PFSK-1 (cell line): Measurements from ENCODE around the gene CYP8B1.

Source experiments
- FOXP2 ChIP-seq: optimal IDR thresholded peaks from 2 replicates; pipeline ENCODE3; 2011; ENCODE audit warnings: borderline replicate concordance, control low read depth, inconsistent platforms; ENCODE audit not compliant: insufficient read depth; ENCODE audit errors: extremely low read length, extremely low read depth
- POLR2AphosphoS5 ChIP-seq: IDR thresholded peaks from 2 replicates; pipeline ENCODE4 v1.6.1; 2012; ENCODE audit warnings: low read depth, mild to moderate bottlenecking, control low read depth, low read length, moderate library complexity
- REST ChIP-seq, 2 experiments: IDR thresholded peaks; 2 replicates each; pipeline versions ENCODE4 v1.6.1 to v1.8.0; 2011 to 2012; ENCODE audit warnings: low read depth in 2 of 2, low read length in 2 of 2, control low read depth in 1 of 2, inconsistent platforms in 1 of 2, mild to moderate bottlenecking in 1 of 2, moderate library complexity in 1 of 2; ENCODE audit not compliant: insufficient read depth in 1 of 2
- SIN3A ChIP-seq: IDR thresholded peaks from 2 replicates; pipeline ENCODE4 v1.6.1; 2012; ENCODE audit warnings: mild to moderate bottlenecking, low read length, moderate library complexity, borderline replicate concordance; ENCODE audit not compliant: insufficient read depth
- TAF1 ChIP-seq: IDR thresholded peaks from 2 replicates; pipeline ENCODE4 v1.6.1; 2012; ENCODE audit warnings: low read length, control low read depth, borderline replicate concordance; ENCODE audit not compliant: insufficient read depth

The CYP8B1 gene

GRCh38 chr3:42865256-42865655 is 10.4 kb downstream of the CYP8B1 start:
- TF ChIP-seq REST (IDR thresholded peaks at IDR 0.05; ENCODE audit: insufficient read depth in 1 of 2, low read depth in 2 of 2, low read length in 2 of 2), result no peak
- no peak for TF ChIP-seq POLR2AphosphoS5
- no peak for TF ChIP-seq FOXP2
- TF ChIP-seq TAF1, result no peak
- no peak for TF ChIP-seq SIN3A

- TF ChIP-seq SIN3A (no peak), REST (IDR thresholded peaks at IDR 0.05; ENCODE audit: insufficient read depth in 1 of 2, low read depth in 2 of 2, low read length in 2 of 2) (no peak), FOXP2 (no peak)
Measured at GRCh38 chr3:42864321-42864950, 11.2 kb downstream of the CYP8B1 start.

GRCh38 chr3:42856544-42856943 is 19.1 kb downstream of the CYP8B1 start:
- TF ChIP-seq POLR2AphosphoS5, result no peak
- TF ChIP-seq REST (IDR thresholded peaks at IDR 0.05; ENCODE audit: insufficient read depth in 1 of 2, low read depth in 2 of 2, low read length in 2 of 2), result no peak
- no peak for TF ChIP-seq TAF1
- TF ChIP-seq SIN3A, result no peak
- TF ChIP-seq FOXP2, result no peak

GRCh38 chr3:42855547-42856380 is 19.9 kb downstream of the CYP8B1 start:
- TF ChIP-seq REST (IDR thresholded peaks at IDR 0.05; ENCODE audit: insufficient read depth in 1 of 2, low read depth in 2 of 2, low read length in 2 of 2) (no peak), POLR2AphosphoS5 (no peak), FOXP2 (no peak), SIN3A (no peak), TAF1 (no peak)
